K562 (cell line): ENCODE measurements around the gene SCRN1. TPM values are rescaled to one million over a fixed set of nuclear protein-coding genes. Genes with fewer than 3 reads are reported as not detected.
A peak's percentile ranks its signal among the peaks of the same experiment; 100 is the strongest.

ENCODE experiments used
- CREBBP ChIP-seq: IDR thresholded peaks from one replicate; pipeline ENCODE4 v1.6.1; 2012; ENCODE audit warnings: low read depth, mild to moderate bottlenecking, control low read depth, inconsistent platforms, low read length
- GABPB2 ChIP-seq: fragments of 250-450 bp; sonication (Bioruptor Pico); conservative IDR thresholded peaks from 2 replicates; pipeline ENCODE4 v1.5.1; 2021; ENCODE audit warnings: mild to moderate bottlenecking
- IFI16 ChIP-seq: fragments of 250-450 bp; sonication (Bioruptor Pico); IDR thresholded peaks from 2 replicates; pipeline ENCODE4 v2.1.2; 2022; ENCODE audit warnings: mild to moderate bottlenecking, inconsistent platforms
- MIER1 ChIP-seq: fragments of 450-650 bp; IDR thresholded peaks from 2 replicates; pipeline ENCODE4 v1.6.1; 2016; ENCODE audit warnings: antibody characterized with exemption, mild to moderate bottlenecking, low read depth
- POLR2B ChIP-seq: fragments of 450-650 bp; IDR thresholded peaks from 2 replicates; pipeline ENCODE4 v1.6.1; 2018; ENCODE audit warnings: low read depth; ENCODE audit not compliant: partially characterized antibody
- SNRNP70 ChIP-seq: fragments of 200-400 bp; formaldehyde crosslinking; optimal IDR thresholded peaks from 2 replicates; pipeline ENCODE3; 2017; ENCODE audit warnings: low read depth, low read length
- SUPT5H ChIP-seq: fragments of 450-650 bp; IDR thresholded peaks from 2 replicates; pipeline ENCODE4 v1.6.1; 2016
- TAF9B ChIP-seq: fragments of 450-650 bp; IDR thresholded peaks from 2 replicates; pipeline ENCODE4 v1.6.1; 2018; ENCODE audit warnings: mild to moderate bottlenecking; ENCODE audit not compliant: partially characterized antibody
- WHSC1 ChIP-seq: IDR thresholded peaks from one replicate; pipeline ENCODE4 v1.6.1; 2012; ENCODE audit warnings: low read length, control low read depth, inconsistent platforms
- ZBED1 ChIP-seq: IDR thresholded peaks from 2 replicates; pipeline ENCODE4 v1.6.1; 2014
- ZFP1 ChIP-seq: fragments of 450-650 bp; formaldehyde crosslinking; IDR thresholded peaks from 2 replicates; pipeline ENCODE4 v1.4.0; 2020; ENCODE audit warnings: mild to moderate bottlenecking, mixed read lengths
- ZNF174 ChIP-seq: fragments of 250-450 bp; sonication (Bioruptor Pico); IDR thresholded peaks from 2 replicates; pipeline ENCODE4 v1.4.0; 2020; ENCODE audit warnings: mild to moderate bottlenecking
- polyA plus RNA-seq, 8 experiments: library from polyadenylated mRNA; depleted of rRNA in 4 of 8; stranded (reverse) in 5 of 8; unstranded in 3 of 8; fragments of >200 nt; fragmentation: Nextera tagmentation in 2 of 8; fragmentation: Illumina TruSeq in 1 of 8; extraction: Ambion mirVana in 2 of 8; extraction: Trizol in 1 of 8; gene quantifications; 2 replicates each; pipeline versions ENCODE4 v1.2.1 to v1.2.3, GENCODE V29; 2011 to 2014; ENCODE audit warnings: inconsistent platforms in 1 of 8, missing spikeins in 1 of 8
- total RNA-seq, 7 experiments: library from RNA; depleted of rRNA in 6 of 7; stranded (reverse); fragments of >200 nt in 6 of 7; fragmentation: Illumina TruSeq in 2 of 7; extraction: Trizol in 2 of 7; gene quantifications; 2 replicates each; pipeline versions ENCODE4 v1.2.1 to v1.2.3, GENCODE V29; 2011 to 2021; ENCODE audit warnings: low replicate concordance in 1 of 7
- TF ChIP-seq, protein P1 (sequence below): fragments of 250-450 bp; sonication (Bioruptor Pico); IDR thresholded peaks from 2 replicates; pipeline ENCODE4 v1.9.0; 2021; ENCODE audit warnings: mild to moderate bottlenecking, inconsistent platforms
- TF ChIP-seq, protein P2 (sequence below): fragments of 450-650 bp; IDR thresholded peaks from 2 replicates; pipeline ENCODE4 v1.6.1; 2016; ENCODE audit warnings: mild to moderate bottlenecking
- TF ChIP-seq, protein P3 (sequence below), 2 experiments: fragments of 450-650 bp in 1 of 2; sonication (generic) in 1 of 2; formaldehyde crosslinking in 1 of 2; IDR thresholded peaks; 2 replicates each; pipeline versions ENCODE4 v1.7.1 to v1.9.0; 2016 to 2022; ENCODE audit warnings: inconsistent platforms in 1 of 2, mild to moderate bottlenecking in 1 of 2, missing genetic modification reagents in 1 of 2

The SCRN1 gene
- total and polyA plus RNA-seq, 9 of the 15 experiments (the other 6 are each of a cell fraction or from before 2014, with no cell fraction given), result 0.13 to 1.4 (median 0.20) TPM

DNA sequence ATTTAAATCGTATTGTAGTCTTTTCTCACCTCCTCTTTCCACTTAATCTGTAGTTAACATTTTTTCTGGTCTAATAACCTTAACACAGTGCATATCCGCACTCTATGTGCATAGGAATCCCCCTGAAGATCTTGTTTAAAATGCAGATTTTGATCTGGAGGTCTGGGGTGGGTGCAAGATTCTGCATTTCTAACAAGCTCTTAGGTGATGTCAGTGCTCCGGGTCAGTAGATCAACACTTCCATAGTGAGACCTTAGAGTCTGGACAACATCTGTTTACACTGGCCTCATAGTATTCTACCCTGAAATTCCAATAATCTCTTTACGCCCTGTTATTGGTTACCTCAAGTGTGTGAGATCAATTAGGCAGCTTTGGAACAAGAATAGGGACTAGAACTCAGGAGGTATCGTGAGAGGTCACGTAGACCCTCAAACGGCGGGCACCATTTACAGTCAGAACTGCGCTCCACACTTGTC, 38.2 kb upstream of the SCRN1 start (continued):
- TF ChIP-seq, protein P1, sequence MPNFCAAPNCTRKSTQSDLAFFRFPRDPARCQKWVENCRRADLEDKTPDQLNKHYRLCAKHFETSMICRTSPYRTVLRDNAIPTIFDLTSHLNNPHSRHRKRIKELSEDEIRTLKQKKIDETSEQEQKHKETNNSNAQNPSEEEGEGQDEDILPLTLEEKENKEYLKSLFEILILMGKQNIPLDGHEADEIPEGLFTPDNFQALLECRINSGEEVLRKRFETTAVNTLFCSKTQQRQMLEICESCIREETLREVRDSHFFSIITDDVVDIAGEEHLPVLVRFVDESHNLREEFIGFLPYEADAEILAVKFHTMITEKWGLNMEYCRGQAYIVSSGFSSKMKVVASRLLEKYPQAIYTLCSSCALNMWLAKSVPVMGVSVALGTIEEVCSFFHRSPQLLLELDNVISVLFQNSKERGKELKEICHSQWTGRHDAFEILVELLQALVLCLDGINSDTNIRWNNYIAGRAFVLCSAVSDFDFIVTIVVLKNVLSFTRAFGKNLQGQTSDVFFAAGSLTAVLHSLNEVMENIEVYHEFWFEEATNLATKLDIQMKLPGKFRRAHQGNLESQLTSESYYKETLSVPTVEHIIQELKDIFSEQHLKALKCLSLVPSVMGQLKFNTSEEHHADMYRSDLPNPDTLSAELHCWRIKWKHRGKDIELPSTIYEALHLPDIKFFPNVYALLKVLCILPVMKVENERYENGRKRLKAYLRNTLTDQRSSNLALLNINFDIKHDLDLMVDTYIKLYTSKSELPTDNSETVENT (CRISPR knock-in tag), result no peak
- TF ChIP-seq, protein P2, sequence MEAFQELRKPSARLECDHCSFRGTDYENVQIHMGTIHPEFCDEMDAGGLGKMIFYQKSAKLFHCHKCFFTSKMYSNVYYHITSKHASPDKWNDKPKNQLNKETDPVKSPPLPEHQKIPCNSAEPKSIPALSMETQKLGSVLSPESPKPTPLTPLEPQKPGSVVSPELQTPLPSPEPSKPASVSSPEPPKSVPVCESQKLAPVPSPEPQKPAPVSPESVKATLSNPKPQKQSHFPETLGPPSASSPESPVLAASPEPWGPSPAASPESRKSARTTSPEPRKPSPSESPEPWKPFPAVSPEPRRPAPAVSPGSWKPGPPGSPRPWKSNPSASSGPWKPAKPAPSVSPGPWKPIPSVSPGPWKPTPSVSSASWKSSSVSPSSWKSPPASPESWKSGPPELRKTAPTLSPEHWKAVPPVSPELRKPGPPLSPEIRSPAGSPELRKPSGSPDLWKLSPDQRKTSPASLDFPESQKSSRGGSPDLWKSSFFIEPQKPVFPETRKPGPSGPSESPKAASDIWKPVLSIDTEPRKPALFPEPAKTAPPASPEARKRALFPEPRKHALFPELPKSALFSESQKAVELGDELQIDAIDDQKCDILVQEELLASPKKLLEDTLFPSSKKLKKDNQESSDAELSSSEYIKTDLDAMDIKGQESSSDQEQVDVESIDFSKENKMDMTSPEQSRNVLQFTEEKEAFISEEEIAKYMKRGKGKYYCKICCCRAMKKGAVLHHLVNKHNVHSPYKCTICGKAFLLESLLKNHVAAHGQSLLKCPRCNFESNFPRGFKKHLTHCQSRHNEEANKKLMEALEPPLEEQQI, result no peak
- no peak for TF ChIP-seq CREBBP
- no peak for TF ChIP-seq MIER1
- no peak for TF ChIP-seq SNRNP70
- TF ChIP-seq SUPT5H, result peak; percentile 58; the same call in 1 of the 2 replicates
- no peak for TF ChIP-seq ZNF174 (CRISPR knock-in tag)
- no peak for TF ChIP-seq ZBED1
- TF ChIP-seq ZFP1 (CRISPR knock-in tag), result no peak
- TF ChIP-seq POLR2B, result peak; percentile 31
- TF ChIP-seq WHSC1, result no peak
- no peak for TF ChIP-seq GABPB2 (CRISPR knock-in tag)
- TF ChIP-seq IFI16 (CRISPR knock-in tag), result no peak
- TF ChIP-seq, protein P3, sequence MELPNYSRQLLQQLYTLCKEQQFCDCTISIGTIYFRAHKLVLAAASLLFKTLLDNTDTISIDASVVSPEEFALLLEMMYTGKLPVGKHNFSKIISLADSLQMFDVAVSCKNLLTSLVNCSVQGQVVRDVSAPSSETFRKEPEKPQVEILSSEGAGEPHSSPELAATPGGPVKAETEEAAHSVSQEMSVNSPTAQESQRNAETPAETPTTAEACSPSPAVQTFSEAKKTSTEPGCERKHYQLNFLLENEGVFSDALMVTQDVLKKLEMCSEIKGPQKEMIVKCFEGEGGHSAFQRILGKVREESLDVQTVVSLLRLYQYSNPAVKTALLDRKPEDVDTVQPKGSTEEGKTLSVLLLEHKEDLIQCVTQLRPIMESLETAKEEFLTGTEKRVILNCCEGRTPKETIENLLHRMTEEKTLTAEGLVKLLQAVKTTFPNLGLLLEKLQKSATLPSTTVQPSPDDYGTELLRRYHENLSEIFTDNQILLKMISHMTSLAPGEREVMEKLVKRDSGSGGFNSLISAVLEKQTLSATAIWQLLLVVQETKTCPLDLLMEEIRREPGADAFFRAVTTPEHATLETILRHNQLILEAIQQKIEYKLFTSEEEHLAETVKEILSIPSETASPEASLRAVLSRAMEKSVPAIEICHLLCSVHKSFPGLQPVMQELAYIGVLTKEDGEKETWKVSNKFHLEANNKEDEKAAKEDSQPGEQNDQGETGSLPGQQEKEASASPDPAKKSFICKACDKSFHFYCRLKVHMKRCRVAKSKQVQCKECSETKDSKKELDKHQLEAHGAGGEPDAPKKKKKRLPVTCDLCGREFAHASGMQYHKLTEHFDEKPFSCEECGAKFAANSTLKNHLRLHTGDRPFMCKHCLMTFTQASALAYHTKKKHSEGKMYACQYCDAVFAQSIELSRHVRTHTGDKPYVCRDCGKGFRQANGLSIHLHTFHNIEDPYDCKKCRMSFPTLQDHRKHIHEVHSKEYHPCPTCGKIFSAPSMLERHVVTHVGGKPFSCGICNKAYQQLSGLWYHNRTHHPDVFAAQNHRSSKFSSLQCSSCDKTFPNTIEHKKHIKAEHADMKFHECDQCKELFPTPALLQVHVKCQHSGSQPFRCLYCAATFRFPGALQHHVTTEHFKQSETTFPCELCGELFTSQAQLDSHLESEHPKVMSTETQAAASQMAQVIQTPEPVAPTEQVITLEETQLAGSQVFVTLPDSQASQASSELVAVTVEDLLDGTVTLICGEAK (IDR thresholded peaks at IDR 0.05), result peak; percentile 43; the same call in 1 of the 2 replicates
- TF ChIP-seq, protein P3 (CRISPR knock-in tag; IDR thresholded peaks at IDR 0.05), result no peak
- TF ChIP-seq TAF9B, result peak; percentile 24
